Measurements from ENCODE around the gene HHAT.

HHAT gene

DNA sequence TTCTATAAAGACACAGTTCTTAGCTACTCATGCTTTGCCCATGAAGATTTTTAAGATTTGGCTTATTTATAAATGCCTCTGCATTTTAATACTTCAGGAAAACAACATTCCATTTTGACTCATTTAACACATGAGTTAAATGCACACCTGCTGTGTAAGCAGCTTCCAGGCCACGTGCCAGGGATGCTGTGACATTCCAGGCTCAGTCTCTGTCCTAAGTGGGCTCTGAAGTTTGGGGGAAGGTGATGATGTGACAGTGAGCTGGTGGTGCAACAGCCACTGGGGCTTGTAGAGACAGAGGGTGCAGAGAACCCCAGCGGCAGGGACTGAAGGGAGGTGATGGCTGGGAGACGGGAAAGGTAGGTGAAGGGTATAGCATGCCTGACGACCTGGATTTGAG lies 40.7 kb downstream of the HHAT start:
- TF ChIP-seq CTCF (IDR thresholded peaks at IDR 0.05; ENCODE audit: low read depth, low read length): no peak
- no peak for DNase-seq (ENCODE audit: extremely low read depth, low read depth)

DNA sequence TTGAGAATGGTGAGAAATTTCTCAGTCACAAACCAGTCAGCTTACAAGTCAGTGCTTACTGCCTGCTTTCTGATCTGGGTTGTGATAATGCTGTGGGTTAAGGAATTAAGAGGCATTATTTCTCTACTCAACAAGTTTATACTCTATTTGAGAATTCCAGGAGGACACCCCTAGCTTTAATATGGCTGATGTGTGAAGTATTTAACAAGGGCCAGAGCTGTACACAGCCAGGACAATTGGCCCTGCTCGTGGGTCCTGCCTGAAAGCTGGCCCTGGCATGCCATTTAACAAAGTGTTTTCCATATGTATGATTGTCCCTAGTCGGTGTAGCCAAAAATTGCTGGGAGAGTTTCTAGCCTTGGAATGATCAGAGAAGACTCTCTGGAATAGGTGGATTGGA lies 43.2 kb downstream of the HHAT start:
- no peak for DNase-seq (ENCODE audit: extremely low read depth, low read depth)
- no peak for TF ChIP-seq CTCF (IDR thresholded peaks at IDR 0.05; ENCODE audit: low read depth, low read length)

DNA sequence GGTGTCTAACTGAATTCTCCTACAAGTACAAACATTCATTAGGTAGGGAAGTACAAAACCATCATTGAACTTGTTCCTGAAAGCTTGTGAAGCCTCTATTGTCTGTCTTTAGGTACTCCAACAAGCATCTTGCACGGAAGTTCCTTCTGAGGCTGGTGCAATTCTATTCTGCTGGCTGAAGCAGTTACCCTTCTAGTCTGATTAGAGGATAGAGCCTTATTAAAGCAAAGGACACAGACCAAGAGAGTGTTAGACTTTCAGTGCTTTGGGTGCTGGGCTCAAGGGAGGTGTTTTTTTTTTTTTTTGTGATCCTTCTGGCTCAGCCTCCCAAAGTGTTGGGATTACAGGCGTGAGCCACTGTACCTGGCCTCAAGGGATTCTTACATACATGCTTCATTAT lies 43.8 kb downstream of the HHAT start:
- TF ChIP-seq CTCF (IDR thresholded peaks at IDR 0.05; ENCODE audit: low read depth, low read length): no peak
- no peak for DNase-seq (ENCODE audit: extremely low read depth, low read depth)

DNA sequence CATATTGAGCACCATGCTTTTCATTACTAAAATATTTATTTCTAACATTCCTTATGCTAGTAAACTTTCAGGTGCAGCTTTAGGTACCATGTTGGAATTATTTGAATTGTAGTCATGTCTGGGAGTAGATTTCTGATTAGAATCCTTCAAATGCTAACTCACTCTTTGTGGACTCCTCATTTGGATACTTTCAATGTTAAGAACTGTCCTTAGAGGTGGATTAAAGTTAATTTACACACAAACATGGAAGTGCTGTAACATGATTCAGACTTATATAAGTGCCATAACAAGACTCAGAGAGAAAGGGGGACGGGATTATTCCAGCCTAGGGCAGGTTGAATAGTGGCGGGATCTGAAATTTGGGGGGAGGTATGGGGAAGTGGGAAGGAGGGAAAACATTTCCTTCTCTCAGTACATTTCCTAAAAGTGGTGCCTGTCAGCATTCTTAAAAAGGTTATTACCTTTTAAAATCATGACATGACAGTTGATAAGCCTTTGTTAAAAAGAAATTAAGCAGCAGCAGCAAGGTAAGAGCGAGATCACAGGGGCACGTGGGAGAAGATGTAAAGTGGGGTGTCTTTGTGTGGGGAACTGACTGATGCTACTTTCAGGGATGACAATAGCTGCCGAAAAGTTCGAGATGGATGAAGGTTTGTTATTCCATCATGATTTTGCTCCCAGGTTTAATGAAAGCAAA lies 44.4 kb downstream of the HHAT start:
- TF ChIP-seq CTCF (IDR thresholded peaks at IDR 0.05; ENCODE audit: low read depth, low read length): no peak
- DNase-seq (ENCODE audit: extremely low read depth, low read depth): no peak

- DNase-seq (ENCODE audit: extremely low read depth, low read depth): no peak
- TF ChIP-seq CTCF (IDR thresholded peaks at IDR 0.05; ENCODE audit: low read depth, low read length): no peak
Measured at GRCh38 chr1:210373628-210373877, 44.9 kb downstream of the HHAT start.

DNA sequence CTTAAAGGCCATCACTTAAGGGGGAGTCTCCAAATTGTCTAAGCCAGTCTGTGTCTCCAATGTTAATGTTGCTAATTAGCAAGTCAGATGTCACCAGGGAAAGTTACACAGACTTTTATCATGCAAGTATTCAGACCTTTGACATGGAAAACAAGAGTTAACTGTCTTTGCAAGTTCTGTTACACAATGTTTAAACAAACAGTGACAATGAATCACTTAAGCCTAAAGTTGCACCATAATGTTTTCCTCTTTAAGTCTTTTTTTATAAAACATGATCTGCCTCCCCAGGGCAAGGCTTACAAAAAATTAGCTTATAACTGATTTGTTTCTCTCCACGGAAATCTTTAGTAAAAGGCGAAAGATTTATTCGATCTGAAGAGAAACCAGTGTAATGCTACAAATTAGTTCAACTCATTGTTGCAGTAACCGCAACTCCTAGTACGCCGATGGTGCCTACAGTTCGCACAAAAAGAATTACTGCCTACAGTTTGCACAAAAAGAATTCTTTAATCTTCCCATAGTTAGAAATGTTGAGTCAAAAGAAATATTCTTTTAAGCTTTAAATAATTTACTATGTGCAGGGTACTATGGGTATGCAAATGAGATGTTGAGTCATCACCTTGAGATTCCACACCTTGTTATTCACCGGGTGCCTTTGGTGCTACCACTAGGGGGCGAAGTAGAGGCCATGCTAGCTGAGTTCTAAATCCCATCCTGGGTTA lies 45.3 kb downstream of the HHAT start:
- peak; percentile 50 for DNase-seq (ENCODE audit: extremely low read depth, low read depth)
- TF ChIP-seq CTCF (IDR thresholded peaks at IDR 0.05; ENCODE audit: low read depth, low read length): peak; percentile 67

DNA sequence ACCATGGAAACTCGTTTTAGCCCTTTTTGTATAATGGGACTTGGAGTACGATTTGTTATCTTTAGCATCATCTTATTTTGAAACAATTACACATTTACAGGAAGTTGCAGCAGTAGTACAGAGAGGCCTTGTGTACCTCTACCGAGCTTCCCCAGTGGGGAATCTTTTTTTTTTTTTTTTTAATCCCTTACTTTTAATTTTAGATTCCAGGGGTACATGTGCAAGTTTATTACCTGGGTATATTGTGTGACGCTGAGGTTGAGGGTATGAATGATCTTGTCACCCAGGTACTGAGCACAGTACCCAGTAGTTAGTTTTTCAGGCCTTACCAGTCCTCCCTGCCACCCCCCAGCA lies 45.9 kb downstream of the HHAT start:
- no peak for TF ChIP-seq CTCF (IDR thresholded peaks at IDR 0.05; ENCODE audit: low read depth, low read length)
- DNase-seq (ENCODE audit: extremely low read depth, low read depth): no peak

All from AG09319 (cell line).